ENCODE data around the gene CAPN11.

The CAPN11 gene

DNA sequence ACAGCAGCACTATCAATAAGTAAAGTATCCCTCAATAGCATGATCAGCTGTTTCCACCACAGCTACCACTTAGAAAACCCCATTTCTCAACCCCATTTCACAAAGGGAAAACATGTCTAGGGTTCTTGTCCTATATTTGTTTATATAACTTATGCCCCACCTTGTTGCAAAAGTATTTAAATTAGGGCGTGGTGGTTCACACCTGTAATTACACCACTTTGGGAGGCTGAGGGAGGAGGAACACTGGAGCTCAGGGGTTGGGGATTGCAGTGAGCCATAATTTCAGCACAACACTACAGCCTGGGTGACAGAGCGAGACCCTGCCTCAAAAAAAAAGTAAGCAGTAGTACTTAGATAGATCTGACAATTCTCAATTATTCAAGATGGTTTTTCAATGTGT, 35.1 kb upstream of the CAPN11 start:
- DNase-seq (no peak), ATAC-seq (ENCODE audit: insufficient read depth, low read depth) (no peak)
- H3K4me2 ChIP-seq (ENCODE audit: insufficient read depth, low read length) = peak overlapping the region; percentile 75
- H3K9me3 ChIP-seq (ENCODE audit: insufficient read depth, low read length, severe bottlenecking) = no peaks in the 10 kb centered on the region
- peaks cover 92% of the 10 kb centered on the region for H3K79me2 ChIP-seq (ENCODE audit: insufficient read depth, low read length)
- no peaks in the 10 kb centered on the region for H3K27me3 ChIP-seq (ENCODE audit: insufficient read depth, low read length, poor library complexity)
- peaks cover 50% of the 10 kb centered on the region for H3K4me1 ChIP-seq (ENCODE audit: insufficient read depth, low read length)
- H3K4me3 ChIP-seq (ENCODE audit: low read depth in 1 of 2, low read length in 2 of 2) = no peak overlapping the region
- no peak overlapping the region for H2AFZ ChIP-seq (ENCODE audit: low read depth, low read length)
- H3K36me3 ChIP-seq (ENCODE audit: insufficient read depth, low read length) = 0 out of 2 replicates have a peak, but pooled peaks cover 4% of the 10 kb centered on the region
- peak overlapping the region; percentile 4; the same call in 1 of the 2 replicates for H3K9ac ChIP-seq (ENCODE audit: low read depth, low read length)
- H3K27ac ChIP-seq (ENCODE audit: low read length) = no peak overlapping the region
- no peak for TF ChIP-seq EZH2 (IDR thresholded peaks at IDR 0.05; ENCODE audit: borderline replicate concordance, low read depth, low read length, severe bottlenecking)
- TF ChIP-seq, protein P1, sequence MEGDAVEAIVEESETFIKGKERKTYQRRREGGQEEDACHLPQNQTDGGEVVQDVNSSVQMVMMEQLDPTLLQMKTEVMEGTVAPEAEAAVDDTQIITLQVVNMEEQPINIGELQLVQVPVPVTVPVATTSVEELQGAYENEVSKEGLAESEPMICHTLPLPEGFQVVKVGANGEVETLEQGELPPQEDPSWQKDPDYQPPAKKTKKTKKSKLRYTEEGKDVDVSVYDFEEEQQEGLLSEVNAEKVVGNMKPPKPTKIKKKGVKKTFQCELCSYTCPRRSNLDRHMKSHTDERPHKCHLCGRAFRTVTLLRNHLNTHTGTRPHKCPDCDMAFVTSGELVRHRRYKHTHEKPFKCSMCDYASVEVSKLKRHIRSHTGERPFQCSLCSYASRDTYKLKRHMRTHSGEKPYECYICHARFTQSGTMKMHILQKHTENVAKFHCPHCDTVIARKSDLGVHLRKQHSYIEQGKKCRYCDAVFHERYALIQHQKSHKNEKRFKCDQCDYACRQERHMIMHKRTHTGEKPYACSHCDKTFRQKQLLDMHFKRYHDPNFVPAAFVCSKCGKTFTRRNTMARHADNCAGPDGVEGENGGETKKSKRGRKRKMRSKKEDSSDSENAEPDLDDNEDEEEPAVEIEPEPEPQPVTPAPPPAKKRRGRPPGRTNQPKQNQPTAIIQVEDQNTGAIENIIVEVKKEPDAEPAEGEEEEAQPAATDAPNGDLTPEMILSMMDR (IDR thresholded peaks at IDR 0.05; ENCODE audit: borderline replicate concordance, extremely low read depth, low read length, poor library complexity, severe bottlenecking) = no peak
- H4K20me1 ChIP-seq (ENCODE audit: insufficient read depth, low read length) = peaks cover 78% of the 10 kb centered on the region

DNA sequence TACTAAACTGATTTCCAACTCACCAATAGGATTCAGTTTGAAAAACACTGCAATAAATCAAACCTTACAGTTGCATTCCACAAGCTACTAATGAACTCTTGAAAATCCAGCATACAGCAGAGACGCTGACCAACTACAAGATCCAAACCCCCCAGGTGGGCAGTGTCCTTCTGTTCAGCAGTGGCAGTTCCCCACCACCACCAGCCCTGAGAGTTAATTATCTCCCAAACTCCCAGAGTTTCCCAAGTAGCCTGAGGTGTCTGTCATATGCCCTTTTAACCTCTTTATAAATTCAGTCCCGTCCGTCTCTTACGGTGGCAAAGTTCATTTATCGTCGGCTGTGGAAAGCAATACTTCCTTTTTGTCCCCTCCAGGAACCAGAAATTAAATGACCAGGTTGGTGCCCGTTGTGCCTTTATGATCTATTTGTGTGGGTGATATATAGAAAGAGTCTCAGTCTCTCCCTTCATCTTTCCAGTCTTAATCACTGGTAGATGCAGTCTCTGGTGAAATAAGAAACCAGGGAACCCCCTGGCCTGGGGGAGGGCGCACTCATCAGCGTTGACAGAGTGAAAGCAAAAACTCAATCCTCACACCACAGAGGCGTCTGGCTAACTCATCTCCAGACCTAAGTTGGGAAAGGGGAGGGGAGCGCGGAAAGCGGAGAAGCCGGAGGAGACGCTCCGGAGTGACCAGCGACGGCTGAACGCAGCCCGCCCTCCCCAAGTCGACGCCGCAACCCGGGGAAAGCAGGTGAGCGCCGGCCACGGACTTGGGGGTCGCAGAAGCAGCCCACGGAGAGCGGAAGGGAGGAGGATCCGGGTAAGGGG, 32.1 kb upstream of the CAPN11 start:
- Histone ChIP-seq H3K4me2 (ENCODE audit: insufficient read depth, low read length) (peak overlapping the region; percentile 75), H3K27me3 (ENCODE audit: insufficient read depth, low read length, poor library complexity) (no peaks in the 10 kb centered on the region), H3K79me2 (ENCODE audit: insufficient read depth, low read length) (peaks cover 62% of the 10 kb centered on the region), H4K20me1 (ENCODE audit: insufficient read depth, low read length) (peaks cover 54% of the 10 kb centered on the region; the same call in 1 of the 2 replicates), H3K4me3 (ENCODE audit: low read depth in 1 of 2, low read length in 2 of 2) (peak overlapping the region; percentile 46 to 76; a peak in 3 of 4 replicates), H3K27ac (ENCODE audit: low read length) (peak overlapping the region; percentile 83), H3K9ac (ENCODE audit: low read depth, low read length) (peak overlapping the region; percentile 64), H3K4me1 (ENCODE audit: insufficient read depth, low read length) (peaks cover 55% of the 10 kb centered on the region), H3K36me3 (ENCODE audit: insufficient read depth, low read length) (0 out of 2 replicates have a peak, but pooled peaks cover 4% of the 10 kb centered on the region), H2AFZ (ENCODE audit: low read depth, low read length) (peak overlapping the region; percentile 79), H3K9me3 (ENCODE audit: insufficient read depth, low read length, severe bottlenecking) (no peaks in the 10 kb centered on the region)
- DNase-seq (peak; percentile 66), ATAC-seq (ENCODE audit: insufficient read depth, low read depth) (peak; percentile 64)
- TF ChIP-seq, protein P1 (IDR thresholded peaks at IDR 0.05; ENCODE audit: borderline replicate concordance, extremely low read depth, low read length, poor library complexity, severe bottlenecking) = no peak
- TF ChIP-seq EZH2 (IDR thresholded peaks at IDR 0.05; ENCODE audit: borderline replicate concordance, low read depth, low read length, severe bottlenecking) = no peak

DNA sequence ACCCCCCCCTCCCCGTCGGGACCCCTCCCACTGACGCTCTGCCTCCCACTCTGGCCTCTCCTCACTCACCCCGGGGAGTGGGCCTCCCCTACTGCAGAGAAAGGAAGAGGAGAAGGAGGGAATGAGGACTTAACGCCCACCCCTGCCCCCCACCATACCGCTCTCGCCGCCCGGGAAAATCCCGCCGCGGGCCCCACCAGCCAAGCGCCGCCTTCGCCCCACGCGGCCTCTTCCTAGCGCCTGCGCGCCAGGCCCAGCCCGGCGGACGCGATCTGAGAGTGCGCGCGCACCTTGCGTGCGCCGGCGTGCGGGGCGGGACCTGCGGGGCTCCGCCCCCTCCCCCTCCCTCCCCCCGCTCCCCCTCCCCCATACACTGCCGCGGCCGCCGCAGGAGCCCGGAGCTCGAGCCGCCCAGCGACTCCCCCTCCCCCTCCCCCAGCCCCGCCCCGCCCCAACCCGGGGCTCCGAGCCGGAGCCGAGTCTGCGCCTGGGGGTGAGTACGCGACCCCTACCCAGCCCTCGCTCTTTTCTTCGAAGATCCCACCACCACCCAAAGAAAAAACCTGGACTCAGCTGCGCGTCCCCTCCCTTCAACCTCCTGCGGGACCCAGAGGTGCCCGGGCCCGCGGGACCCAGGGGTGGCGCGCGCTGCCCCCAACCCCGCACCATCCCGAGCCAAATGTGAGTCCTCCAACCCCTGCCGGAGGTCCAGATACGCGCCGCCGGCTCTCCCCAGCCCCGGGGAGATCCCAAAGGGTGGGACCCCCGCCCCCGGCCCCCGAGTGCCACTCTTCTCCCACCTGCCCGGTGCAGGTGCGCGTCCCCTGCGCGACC, 31.2 kb upstream of the CAPN11 start, which contains the start of the genes MRPL14 and TMEM63B:
TSS of gene MRPL14 (minus strand) at position 267 of the 834 bp plus-strand sequence. CDS start 10,841 bp downstream, outside the sequence.
TSS of gene TMEM63B (plus strand) at position 369 of the 834 bp plus-strand sequence. CDS start 7,031 bp downstream, outside the sequence.
- peaks cover 53% of the 10 kb centered on the region for H3K79me2 ChIP-seq (ENCODE audit: insufficient read depth, low read length)
- TF ChIP-seq, protein P1 (IDR thresholded peaks at IDR 0.05; ENCODE audit: borderline replicate concordance, extremely low read depth, low read length, poor library complexity, severe bottlenecking) = no peak
- no peak for TF ChIP-seq EZH2 (IDR thresholded peaks at IDR 0.05; ENCODE audit: borderline replicate concordance, low read depth, low read length, severe bottlenecking)
- ATAC-seq (ENCODE audit: insufficient read depth, low read depth) (peak; percentile 86), DNase-seq (peak; percentile 88)
- peak within 1 kb of the TSS; percentile 75 for H3K9ac ChIP-seq (ENCODE audit: low read depth, low read length)
- peak within 1 kb of the TSS; percentile 83 for H3K27ac ChIP-seq (ENCODE audit: low read length)
- peak within 1 kb of the TSS; percentile 79 for H2AFZ ChIP-seq (ENCODE audit: low read depth, low read length)
- H3K9me3 ChIP-seq (ENCODE audit: insufficient read depth, low read length, severe bottlenecking) = no peaks in the 10 kb centered on the region
- peaks cover 46% of the 10 kb centered on the region; the same call in 1 of the 2 replicates for H4K20me1 ChIP-seq (ENCODE audit: insufficient read depth, low read length)
- 0 out of 2 replicates have a peak, but pooled peaks cover 4% of the 10 kb centered on the region for H3K36me3 ChIP-seq (ENCODE audit: insufficient read depth, low read length)
- H3K4me2 ChIP-seq (ENCODE audit: insufficient read depth, low read length) = peak within 1 kb of the TSS; percentile 82
- H3K4me1 ChIP-seq (ENCODE audit: insufficient read depth, low read length) = peaks cover 54% of the 10 kb centered on the region
- peak within 1 kb of the TSS; percentile 67 to 81; a peak in 3 of 4 replicates for H3K4me3 ChIP-seq (ENCODE audit: low read depth in 1 of 2, low read length in 2 of 2)
- H3K27me3 ChIP-seq (ENCODE audit: insufficient read depth, low read length, poor library complexity) = no peaks in the 10 kb centered on the region

Measured in DND-41 (cell line).